Dedifferentiated amniotic fluid mesenchymal stem cell (primary cell): ENCODE measurements around the gene GOLGA8B.
"Not testable (repeated sequence)": the region's sequence is repeated elsewhere in the genome, so short reads cannot be mapped to it uniquely, and the experiment has no call there.

ENCODE experiments used
- DNase-seq: peaks from one replicate; pipeline ENCODE4 v3.0.0-alpha.2; 2016; ENCODE audit errors: extremely low spot score

The GOLGA8B gene

GRCh38 chr15:34583399-34584329 is at the start of gene GOLGA8B:
Gene GOLGA8B, minus strand, starts transcription at chr15:34583651. Its CDS starts 47,739 bp downstream, at chr15:34535912.
- DNase-seq, result no peak

GRCh38 chr15:34633165-34633564 is 49.7 kb upstream of the GOLGA8B start:
- DNase-seq, result not testable (repeated sequence)

- DNase-seq, result no peak
Measured at GRCh38 chr15:34628577-34629152, 45.2 kb upstream of the GOLGA8B start.

- DNase-seq, result no peak
Measured at GRCh38 chr15:34625007-34625406, 41.6 kb upstream of the GOLGA8B start.

GRCh38 chr15:34621675-34622074 is 38.2 kb upstream of the GOLGA8B start:
- DNase-seq, result peak; percentile 48

- DNase-seq, result no peak
Measured at GRCh38 chr15:34620814-34621213, 37.4 kb upstream of the GOLGA8B start.

- no peak for DNase-seq
Measured at GRCh38 chr15:34620142-34620541, 36.7 kb upstream of the GOLGA8B start.

- no peak for DNase-seq
Measured at GRCh38 chr15:34619151-34619550, 35.7 kb upstream of the GOLGA8B start.

GRCh38 chr15:34618073-34618472 is 34.6 kb upstream of the GOLGA8B start:
- DNase-seq, result no peak

- DNase-seq, result no peak
Measured at GRCh38 chr15:34616613-34617012, 33.2 kb upstream of the GOLGA8B start.

- DNase-seq, result no peak
Measured at GRCh38 chr15:34613997-34614396, 30.5 kb upstream of the GOLGA8B start.

- no peak for DNase-seq
Measured at GRCh38 chr15:34613301-34613700, 29.9 kb upstream of the GOLGA8B start.

GRCh38 chr15:34610354-34610753 is 26.9 kb upstream of the GOLGA8B start:
- no peak for DNase-seq

GRCh38 chr15:34609102-34610057 is 25.9 kb upstream of the GOLGA8B start:
- DNase-seq, result no peak

- no peak for DNase-seq
Measured at GRCh38 chr15:34608517-34608916, 25.1 kb upstream of the GOLGA8B start.

- DNase-seq, result no peak
Measured at GRCh38 chr15:34607832-34608231, 24.4 kb upstream of the GOLGA8B start.

- no peak for DNase-seq
Measured at GRCh38 chr15:34606545-34606944, 23.1 kb upstream of the GOLGA8B start.

GRCh38 chr15:34606131-34606530 is 22.7 kb upstream of the GOLGA8B start:
- no peak for DNase-seq

- no peak for DNase-seq
Measured at GRCh38 chr15:34603095-34603494, 19.6 kb upstream of the GOLGA8B start.

- no peak for DNase-seq
Measured at GRCh38 chr15:34600923-34601322, 17.5 kb upstream of the GOLGA8B start.

- no peak for DNase-seq
Measured at GRCh38 chr15:34598799-34599585, 15.5 kb upstream of the GOLGA8B start.
